ENCODE data around the gene MRGPRF.

MRGPRF gene

GRCh38 chr11:69054397-69055211 lies 41.6 kb upstream of the MRGPRF start:
- in situ Hi-C loops (cut with MboI; ENCODE audit: low pct_unique_long_range_greater_than_20kb, low sequenced_read_pairs, unreplicated experiment) = no loop called here
- no peak for DNase-seq (ENCODE audit: low spot score)
- TF ChIP-seq CTCF (IDR thresholded peaks at IDR 0.05; ENCODE audit: extremely low read depth, insufficient read depth, missing control alignments) = no peak

GRCh38 chr11:69053546-69054396 lies 40.7 kb upstream of the MRGPRF start:
- TF ChIP-seq CTCF (IDR thresholded peaks at IDR 0.05; ENCODE audit: extremely low read depth, insufficient read depth, missing control alignments) = no peak
- DNase-seq (ENCODE audit: low spot score) = no peak
- in situ Hi-C loops (cut with MboI; ENCODE audit: low pct_unique_long_range_greater_than_20kb, low sequenced_read_pairs, unreplicated experiment) = no loop called here

- in situ Hi-C loops (cut with MboI; ENCODE audit: low pct_unique_long_range_greater_than_20kb, low sequenced_read_pairs, unreplicated experiment) = no loop called here
- DNase-seq (ENCODE audit: low spot score) = no peak
- no peak for TF ChIP-seq CTCF (IDR thresholded peaks at IDR 0.05; ENCODE audit: extremely low read depth, insufficient read depth, missing control alignments)
These were observed 40.1 kb upstream of the MRGPRF start for GRCh38 chr11:69053169-69053477.

- no peak for DNase-seq (ENCODE audit: low spot score)
- in situ Hi-C loops (cut with MboI; ENCODE audit: low pct_unique_long_range_greater_than_20kb, low sequenced_read_pairs, unreplicated experiment) = no loop called here
- no peak for TF ChIP-seq CTCF (IDR thresholded peaks at IDR 0.05; ENCODE audit: extremely low read depth, insufficient read depth, missing control alignments)
These were observed 39.5 kb upstream of the MRGPRF start for GRCh38 chr11:69052343-69053168.

- in situ Hi-C loops (cut with MboI; ENCODE audit: low pct_unique_long_range_greater_than_20kb, low sequenced_read_pairs, unreplicated experiment) = no loop called here
- DNase-seq (ENCODE audit: low spot score) = no peak
- TF ChIP-seq CTCF (IDR thresholded peaks at IDR 0.05; ENCODE audit: extremely low read depth, insufficient read depth, missing control alignments) = no peak
These were observed 38.6 kb upstream of the MRGPRF start for GRCh38 chr11:69051381-69052342.
